ENCODE measurements around the gene KCNQ1OT1.

KCNQ1OT1 gene

GRCh38 chr11:2694995-2695939, 4.5 kb downstream of the KCNQ1OT1 start:
- Histone ChIP-seq H4K8ac (ENCODE audit: low read length) (no peak overlapping the region), H3K14ac (ENCODE audit: low read length in 2 of 2) (no peak overlapping the region), H3K27me3 (ENCODE audit: control insufficient read depth in 1 of 2, insufficient read depth in 1 of 2, low read length in 2 of 2) (peaks cover 0 to 6% of the 10 kb centered on the region in 2 experiments), H2BK12ac (ENCODE audit: low read length in 2 of 2) (no peak overlapping the region), H3K4ac (ENCODE audit: low read depth in 1 of 2, low read length in 2 of 2) (no peak overlapping the region), H2BK15ac (ENCODE audit: low read depth, poor library complexity, severe bottlenecking) (no peak overlapping the region), H3K4me2 (ENCODE audit: low read length, poor library complexity, severe bottlenecking) (no peak overlapping the region), H2BK120ac (ENCODE audit: low read depth, low read length) (no peak overlapping the region), H3K18ac (ENCODE audit: low read depth in 1 of 2, low read length in 2 of 2) (no peak overlapping the region), H2AK5ac (ENCODE audit: low read length, severe bottlenecking) (no peak overlapping the region), H3K79me1 (replicated peaks; ENCODE audit: low read length, poor library complexity, severe bottlenecking) (no peaks in the 10 kb centered on the region), H4K91ac (ENCODE audit: low read length) (no peak overlapping the region), H3K4me3 (ENCODE audit: insufficient read depth in 1 of 2, low read depth in 1 of 2, low read length in 2 of 2) (no peak overlapping the region), H3K4me1 (ENCODE audit: control insufficient read depth, insufficient read depth, low read depth, low read length) (peaks cover 44% of the 10 kb centered on the region), H2AFZ (ENCODE audit: low read depth, low read length) (no peak overlapping the region), H3K27ac (ENCODE audit: low read length, poor library complexity, severe bottlenecking) (no peak overlapping the region), H2BK5ac (ENCODE audit: low read depth, low read length, poor library complexity, severe bottlenecking) (no peak overlapping the region), H3K23ac (ENCODE audit: low read length in 2 of 2) (no peak overlapping the region), H3K9ac (ENCODE audit: low read length) (no peak overlapping the region), H3K36me3 (ENCODE audit: control insufficient read depth in 1 of 2, insufficient read depth in 2 of 2, low read depth in 1 of 2, low read length in 2 of 2) (peaks cover 6 to 8% of the 10 kb centered on the region in 2 experiments), H3K9me3 (ENCODE audit: control insufficient read depth, low read length) (no peaks in the 10 kb centered on the region)
- no peak for DNase-seq
- 89% methylated on average over 6 of the region's 9 CpGs for WGBS

- Histone ChIP-seq H4K91ac (ENCODE audit: low read length) (no peak overlapping the region), H3K9me3 (ENCODE audit: control insufficient read depth, low read length) (no peaks in the 10 kb centered on the region), H2AK5ac (ENCODE audit: low read length, severe bottlenecking) (no peak overlapping the region), H3K36me3 (ENCODE audit: control insufficient read depth in 1 of 2, insufficient read depth in 2 of 2, low read depth in 1 of 2, low read length in 2 of 2) (peaks cover 6 to 14% of the 10 kb centered on the region in 2 experiments), H3K9ac (ENCODE audit: low read length) (no peak overlapping the region), H3K27me3 (ENCODE audit: control insufficient read depth in 1 of 2, insufficient read depth in 1 of 2, low read length in 2 of 2) (peaks cover 0 to 6% of the 10 kb centered on the region in 2 experiments), H2AFZ (ENCODE audit: low read depth, low read length) (no peak overlapping the region), H3K4me2 (ENCODE audit: low read length, poor library complexity, severe bottlenecking) (no peak overlapping the region), H4K8ac (ENCODE audit: low read length) (no peak overlapping the region), H2BK5ac (ENCODE audit: low read depth, low read length, poor library complexity, severe bottlenecking) (no peak overlapping the region), H3K4me3 (ENCODE audit: insufficient read depth in 1 of 2, low read depth in 1 of 2, low read length in 2 of 2) (no peak overlapping the region), H2BK120ac (ENCODE audit: low read depth, low read length) (no peak overlapping the region), H3K27ac (ENCODE audit: low read length, poor library complexity, severe bottlenecking) (no peak overlapping the region), H3K79me1 (replicated peaks; ENCODE audit: low read length, poor library complexity, severe bottlenecking) (no peaks in the 10 kb centered on the region), H3K18ac (ENCODE audit: low read depth in 1 of 2, low read length in 2 of 2) (no peak overlapping the region), H3K4ac (ENCODE audit: low read depth in 1 of 2, low read length in 2 of 2) (no peak overlapping the region), H3K14ac (ENCODE audit: low read length in 2 of 2) (no peak overlapping the region), H2BK12ac (ENCODE audit: low read length in 2 of 2) (no peak overlapping the region), H3K23ac (ENCODE audit: low read length in 2 of 2) (no peak overlapping the region), H2BK15ac (ENCODE audit: low read depth, poor library complexity, severe bottlenecking) (no peak overlapping the region), H3K4me1 (ENCODE audit: control insufficient read depth, insufficient read depth, low read depth, low read length) (peaks cover 48% of the 10 kb centered on the region)
- WGBS = 90% methylated on average over 7 of the region's 7 CpGs
- DNase-seq = no peak
These were observed 5.3 kb downstream of the KCNQ1OT1 start for GRCh38 chr11:2694495-2694894.

DNA sequence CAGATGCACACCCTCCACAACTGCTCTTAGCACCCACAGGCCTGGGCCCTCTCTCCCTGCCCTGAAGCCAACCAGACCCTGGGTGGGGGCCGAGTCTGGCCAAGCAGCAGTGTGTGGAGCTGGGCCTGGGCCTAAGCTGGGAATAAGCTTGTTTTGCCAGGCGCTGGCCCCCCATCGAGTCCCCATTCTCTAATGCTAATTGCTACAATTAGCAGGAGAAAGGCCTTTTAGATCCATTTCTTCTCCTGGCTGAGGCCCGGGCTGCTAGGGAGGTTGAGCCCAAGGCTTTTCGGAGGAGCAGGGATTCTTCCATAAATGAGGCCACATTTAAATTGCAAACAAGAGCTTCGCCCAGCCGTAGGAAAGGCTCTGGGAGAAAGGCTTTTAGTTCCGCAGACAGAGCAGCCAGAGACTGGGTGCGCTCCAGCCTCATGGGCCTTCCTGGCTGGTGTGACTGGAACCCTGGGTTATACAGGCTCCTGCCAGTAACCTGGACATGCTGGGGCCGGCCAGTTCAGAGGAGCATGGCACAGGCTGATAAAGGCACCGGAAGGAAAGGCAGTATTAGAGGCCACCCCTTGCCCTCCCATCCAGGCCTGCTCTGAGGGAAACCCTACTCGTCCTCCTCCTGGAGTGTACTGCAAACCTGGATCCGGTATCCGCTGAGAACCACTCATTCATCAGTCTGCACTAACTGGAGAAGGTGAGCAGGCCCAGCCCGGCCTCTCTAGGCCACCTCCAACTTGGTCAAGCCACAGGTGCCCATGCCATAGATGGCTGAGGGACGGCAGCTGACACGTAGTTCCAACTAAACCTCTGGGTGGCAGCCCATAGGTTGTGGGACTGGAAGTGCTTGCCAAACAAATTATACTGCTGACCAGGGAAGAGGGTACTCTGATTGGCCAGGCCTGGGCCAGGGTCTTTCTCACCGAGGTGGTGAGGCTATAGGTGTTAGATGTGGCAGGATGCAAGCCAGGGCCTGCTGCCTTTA, 6.2 kb downstream of the KCNQ1OT1 start:
- Histone ChIP-seq H2BK120ac (ENCODE audit: low read depth, low read length) (no peak overlapping the region), H3K27ac (ENCODE audit: low read length, poor library complexity, severe bottlenecking) (no peak overlapping the region), H2AK5ac (ENCODE audit: low read length, severe bottlenecking) (peak overlapping the region; percentile 6), H3K4me2 (ENCODE audit: low read length, poor library complexity, severe bottlenecking) (no peak overlapping the region), H4K8ac (ENCODE audit: low read length) (no peak overlapping the region), H2BK12ac (ENCODE audit: low read length in 2 of 2) (peak overlapping the region in 1 of 2 experiments; percentile 37), H4K91ac (ENCODE audit: low read length) (no peak overlapping the region), H3K4me3 (ENCODE audit: insufficient read depth in 1 of 2, low read depth in 1 of 2, low read length in 2 of 2) (no peak overlapping the region), H3K4me1 (ENCODE audit: control insufficient read depth, insufficient read depth, low read depth, low read length) (peaks cover 57% of the 10 kb centered on the region), H3K9me3 (ENCODE audit: control insufficient read depth, low read length) (no peaks in the 10 kb centered on the region), H2BK15ac (ENCODE audit: low read depth, poor library complexity, severe bottlenecking) (no peak overlapping the region), H3K9ac (ENCODE audit: low read length) (no peak overlapping the region), H2BK5ac (ENCODE audit: low read depth, low read length, poor library complexity, severe bottlenecking) (no peak overlapping the region), H3K18ac (ENCODE audit: low read depth in 1 of 2, low read length in 2 of 2) (no peak overlapping the region), H3K23ac (ENCODE audit: low read length in 2 of 2) (no peak overlapping the region), H3K4ac (ENCODE audit: low read depth in 1 of 2, low read length in 2 of 2) (no peak overlapping the region), H3K27me3 (ENCODE audit: control insufficient read depth in 1 of 2, insufficient read depth in 1 of 2, low read length in 2 of 2) (peaks cover 0 to 6% of the 10 kb centered on the region in 2 experiments), H2AFZ (ENCODE audit: low read depth, low read length) (no peak overlapping the region), H3K36me3 (ENCODE audit: control insufficient read depth in 1 of 2, insufficient read depth in 2 of 2, low read depth in 1 of 2, low read length in 2 of 2) (peaks cover 6 to 22% of the 10 kb centered on the region in 2 experiments), H3K79me1 (replicated peaks; ENCODE audit: low read length, poor library complexity, severe bottlenecking) (no peaks in the 10 kb centered on the region), H3K14ac (ENCODE audit: low read length in 2 of 2) (peak overlapping the region in 1 of 2 experiments; percentile 13)
- DNase-seq = no peak
- 68% methylated on average over 18 of the region's 18 CpGs for WGBS

Data from mesenchymal stem cell (in vitro differentiated cells and primary cell).